T follicular helper cell (primary cell): ENCODE measurements around the gene COX4I1.
"Not testable (repeated sequence)": the region's sequence is repeated elsewhere in the genome, so short reads cannot be mapped to it uniquely, and the experiment has no call there.

Experiments
- DNase-seq: peaks from one replicate; pipeline ENCODE4 v3.0.0-alpha.2; 2020; ENCODE audit warnings: low read depth

Gene COX4I1

GRCh38 chr16:85824161-85825135 is 25.0 kb downstream of the COX4I1 start:
- no peak for DNase-seq

- DNase-seq, result no peak
These were observed 25.8 kb downstream of the COX4I1 start for GRCh38 chr16:85825326-85825725.

GRCh38 chr16:85826686-85827247 is 27.3 kb downstream of the COX4I1 start:
- DNase-seq, result no peak

GRCh38 chr16:85828166-85828565 is 28.7 kb downstream of the COX4I1 start:
- DNase-seq, result no peak

GRCh38 chr16:85829171-85829719 is 29.8 kb downstream of the COX4I1 start:
- no peak for DNase-seq

- DNase-seq, result no peak
These were observed 30.4 kb downstream of the COX4I1 start for GRCh38 chr16:85829751-85830445.

GRCh38 chr16:85830821-85831220 is 31.3 kb downstream of the COX4I1 start:
- DNase-seq, result no peak

- no peak for DNase-seq
These were observed 33.2 kb downstream of the COX4I1 start for GRCh38 chr16:85832570-85833218.

GRCh38 chr16:85833219-85833920 is 33.9 kb downstream of the COX4I1 start:
- no peak for DNase-seq

- no peak for DNase-seq
These were observed 35.2 kb downstream of the COX4I1 start for GRCh38 chr16:85834741-85835140.

- no peak for DNase-seq
These were observed 35.8 kb downstream of the COX4I1 start for GRCh38 chr16:85835227-85835751.

- DNase-seq, result no peak
These were observed 36.6 kb downstream of the COX4I1 start for GRCh38 chr16:85835956-85836705.

- no peak for DNase-seq
These were observed 37.4 kb downstream of the COX4I1 start for GRCh38 chr16:85836706-85837582.

GRCh38 chr16:85837654-85838053 is 38.2 kb downstream of the COX4I1 start:
- not testable (repeated sequence) for DNase-seq

GRCh38 chr16:85838381-85838780 is 38.9 kb downstream of the COX4I1 start:
- no peak for DNase-seq

- no peak for DNase-seq
These were observed 39.5 kb downstream of the COX4I1 start for GRCh38 chr16:85838876-85839585.

- no peak for DNase-seq
These were observed 40.3 kb downstream of the COX4I1 start for GRCh38 chr16:85839681-85840240.

- DNase-seq, result no peak
These were observed 40.9 kb downstream of the COX4I1 start for GRCh38 chr16:85840395-85840794.
